ENCODE measurements around the gene MEN1.
A peak's percentile ranks its signal among the peaks of the same experiment; 100 is the strongest.

Gene MEN1

GRCh38 chr11:64762674-64763525 lies 47.5 kb downstream of the MEN1 start:
- H3K4me3 Mint-ChIP-seq = no peak overlapping the region
- no peak for DNase-seq

DNA sequence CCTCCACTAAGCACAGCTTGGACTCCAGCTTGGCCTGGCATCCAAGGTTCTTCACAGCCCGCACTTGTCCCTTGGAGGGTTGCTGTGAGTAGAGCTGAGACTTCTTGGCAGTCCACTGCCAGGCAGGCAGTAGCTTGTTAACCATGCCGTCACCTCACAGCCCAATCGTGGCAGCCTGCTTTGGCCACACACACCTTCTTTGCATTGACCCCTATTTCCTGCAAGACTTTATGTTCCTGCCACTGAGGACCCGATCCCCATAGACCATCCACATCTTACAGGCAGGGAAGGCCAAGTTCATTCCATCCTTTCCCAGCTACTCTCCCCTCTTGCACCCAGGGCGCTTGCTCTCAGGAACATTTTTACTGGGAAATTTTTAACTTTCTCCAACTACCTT lies 48.1 kb downstream of the MEN1 start:
- Mint-ChIP-seq H3K27me3 (no peaks in the 10 kb centered on the region), H3K4me3 (no peak overlapping the region), H3K4me1 (ENCODE audit: low read depth) (peaks cover 71% of the 10 kb centered on the region), H3K36me3 (ENCODE audit: low read depth) (peaks cover 67% of the 10 kb centered on the region), H3K27ac (peak overlapping the region; percentile 90), H3K9me3 (no peaks in the 10 kb centered on the region)
- peak; percentile 48 for DNase-seq

More at GRCh38 chr11:64762674-64763525, 47.5 kb downstream of the MEN1 start:
- Mint-ChIP-seq H3K27ac (peak overlapping the region; percentile 90), H3K27me3 (no peaks in the 10 kb centered on the region), H3K36me3 (ENCODE audit: low read depth) (peaks cover 71% of the 10 kb centered on the region), H3K9me3 (no peaks in the 10 kb centered on the region), H3K4me1 (ENCODE audit: low read depth) (peaks cover 77% of the 10 kb centered on the region)

DNA sequence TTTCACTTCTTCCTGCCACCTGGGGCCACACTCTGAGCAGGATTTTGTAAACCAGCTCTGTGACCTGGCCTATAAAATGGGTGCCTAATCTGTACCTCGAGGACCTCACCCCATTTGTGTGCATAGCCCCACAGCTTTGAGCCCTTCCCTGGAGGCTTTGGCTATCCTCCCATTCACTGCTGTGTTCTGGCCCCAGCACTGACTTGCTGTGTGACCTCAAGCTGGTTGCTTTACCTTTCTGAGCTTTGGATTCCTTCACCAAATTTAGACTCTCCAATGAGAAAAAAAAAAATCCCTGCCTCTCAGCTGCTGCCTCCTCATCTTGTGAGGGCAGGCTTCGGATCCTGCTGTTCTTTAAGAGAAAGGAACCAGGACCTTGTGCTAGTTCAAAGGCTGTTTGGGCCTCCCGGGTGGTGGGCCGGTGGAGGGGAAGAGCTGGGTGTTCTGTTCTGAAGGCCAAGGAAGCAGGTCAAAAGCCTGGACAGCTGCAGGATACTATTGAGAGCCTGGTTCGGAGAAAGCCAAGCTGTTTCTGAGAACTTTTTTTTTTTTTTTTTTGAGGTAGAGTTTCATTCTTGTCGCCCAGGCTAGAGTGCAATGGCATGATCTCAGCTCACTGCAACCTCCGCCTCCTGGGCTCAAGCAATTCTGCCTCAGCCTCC lies 49.5 kb downstream of the MEN1 start:
- Mint-ChIP-seq H3K27me3 (no peaks in the 10 kb centered on the region), H3K4me1 (ENCODE audit: low read depth) (peaks cover 60% of the 10 kb centered on the region), H3K27ac (peak overlapping the region; percentile 90), H3K9me3 (no peaks in the 10 kb centered on the region), H3K36me3 (ENCODE audit: low read depth) (peaks cover 58% of the 10 kb centered on the region), H3K4me3 (no peak overlapping the region)
- DNase-seq = no peak

- peak within 1 kb of the TSS; percentile 13 for H3K4me3 Mint-ChIP-seq
- peaks cover 53% of the 10 kb centered on the region for H3K4me1 Mint-ChIP-seq (ENCODE audit: low read depth)
- no peaks in the 10 kb centered on the region for H3K27me3 Mint-ChIP-seq
- H3K36me3 Mint-ChIP-seq (ENCODE audit: low read depth) = peaks cover 50% of the 10 kb centered on the region
- peak within 1 kb of the TSS; percentile 90 for H3K27ac Mint-ChIP-seq
- DNase-seq = no peak
- H3K9me3 Mint-ChIP-seq = no peaks in the 10 kb centered on the region
These were observed 50.3 kb downstream of the MEN1 start, which contains the start of gene PYGM for GRCh38 chr11:64759722-64760719. Gene PYGM (minus strand): TSS chr11:64759974. CDS start chr11:64759898, 76 bp downstream.

DNA sequence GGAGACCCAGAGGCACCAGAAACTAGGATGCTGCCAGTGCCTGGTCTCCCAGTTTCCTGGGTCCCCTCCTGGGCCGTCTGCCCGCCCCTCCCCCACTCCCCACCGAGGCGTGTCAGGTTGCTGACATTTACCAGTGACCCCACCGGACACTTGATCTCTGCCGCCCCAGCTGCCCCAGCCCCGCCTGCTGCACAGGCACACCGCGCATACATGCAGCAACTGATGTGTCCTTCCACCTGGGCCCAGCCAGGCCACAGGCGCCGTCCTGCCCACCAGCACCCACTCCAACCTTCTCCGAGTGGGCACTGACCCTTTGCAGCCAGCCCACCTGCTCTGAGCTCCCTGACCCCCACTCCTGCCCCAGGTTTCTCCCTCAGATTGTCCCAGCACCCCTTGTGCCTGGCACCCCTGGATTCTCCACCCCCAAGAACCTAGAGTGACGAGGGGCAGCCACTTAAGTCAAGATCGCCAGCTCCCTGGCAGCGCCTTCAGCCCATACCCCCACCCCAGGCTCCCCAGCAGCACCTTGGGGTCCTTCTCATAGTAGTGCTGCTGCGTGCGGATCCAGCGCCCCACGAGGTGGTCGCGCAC lies 51.1 kb downstream of the MEN1 start:
- peaks cover 45% of the 10 kb centered on the region for H3K4me1 Mint-ChIP-seq (ENCODE audit: low read depth)
- DNase-seq = no peak
- H3K27ac Mint-ChIP-seq = peak overlapping the region; percentile 90
- H3K9me3 Mint-ChIP-seq = no peaks in the 10 kb centered on the region
- H3K27me3 Mint-ChIP-seq = no peaks in the 10 kb centered on the region
- peaks cover 42% of the 10 kb centered on the region for H3K36me3 Mint-ChIP-seq (ENCODE audit: low read depth)
- H3K4me3 Mint-ChIP-seq = no peak overlapping the region

DNA sequence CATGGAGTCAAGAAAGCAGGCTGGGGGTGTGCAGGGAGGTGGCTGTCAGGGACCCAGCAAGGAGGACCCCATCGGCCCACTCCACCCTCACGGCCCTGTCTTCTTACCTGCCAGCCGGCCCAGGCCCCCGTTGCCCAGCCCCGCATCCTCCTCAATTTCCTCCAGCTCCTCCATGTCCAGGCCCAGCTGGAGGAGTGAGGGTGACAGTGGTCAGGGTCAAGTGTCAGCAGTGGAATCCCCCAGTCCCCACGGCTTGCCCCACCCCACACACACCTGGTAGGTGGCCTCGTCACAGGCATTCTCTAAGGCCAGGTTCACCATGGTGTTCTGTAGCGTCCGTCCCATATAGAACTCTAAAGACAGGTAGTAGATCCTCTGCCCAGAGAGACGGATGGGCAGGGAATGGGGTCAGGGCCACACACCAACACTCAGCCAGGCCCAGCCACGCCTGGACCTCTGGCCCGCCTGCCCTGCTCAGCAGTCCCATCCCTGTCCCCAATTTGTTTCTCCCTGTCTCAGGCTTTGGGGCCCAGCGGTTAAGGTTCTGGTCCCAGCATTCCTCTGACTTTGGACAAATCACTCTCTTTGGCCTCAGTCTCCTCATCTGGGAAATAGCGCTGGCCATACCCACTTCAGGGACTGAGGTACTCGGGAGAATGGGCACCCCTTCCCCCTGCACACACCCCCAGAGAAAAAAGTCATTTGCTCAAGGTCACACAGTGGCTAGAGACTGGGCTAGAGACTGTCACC lies 51.8 kb downstream of the MEN1 start:
- no peak overlapping the region for H3K27ac Mint-ChIP-seq
- H3K4me1 Mint-ChIP-seq (ENCODE audit: low read depth) = peaks cover 38% of the 10 kb centered on the region
- no peak overlapping the region for H3K4me3 Mint-ChIP-seq
- H3K27me3 Mint-ChIP-seq = no peaks in the 10 kb centered on the region
- no peaks in the 10 kb centered on the region for H3K9me3 Mint-ChIP-seq
- H3K36me3 Mint-ChIP-seq (ENCODE audit: low read depth) = peaks cover 39% of the 10 kb centered on the region
- no peak for DNase-seq

DNA sequence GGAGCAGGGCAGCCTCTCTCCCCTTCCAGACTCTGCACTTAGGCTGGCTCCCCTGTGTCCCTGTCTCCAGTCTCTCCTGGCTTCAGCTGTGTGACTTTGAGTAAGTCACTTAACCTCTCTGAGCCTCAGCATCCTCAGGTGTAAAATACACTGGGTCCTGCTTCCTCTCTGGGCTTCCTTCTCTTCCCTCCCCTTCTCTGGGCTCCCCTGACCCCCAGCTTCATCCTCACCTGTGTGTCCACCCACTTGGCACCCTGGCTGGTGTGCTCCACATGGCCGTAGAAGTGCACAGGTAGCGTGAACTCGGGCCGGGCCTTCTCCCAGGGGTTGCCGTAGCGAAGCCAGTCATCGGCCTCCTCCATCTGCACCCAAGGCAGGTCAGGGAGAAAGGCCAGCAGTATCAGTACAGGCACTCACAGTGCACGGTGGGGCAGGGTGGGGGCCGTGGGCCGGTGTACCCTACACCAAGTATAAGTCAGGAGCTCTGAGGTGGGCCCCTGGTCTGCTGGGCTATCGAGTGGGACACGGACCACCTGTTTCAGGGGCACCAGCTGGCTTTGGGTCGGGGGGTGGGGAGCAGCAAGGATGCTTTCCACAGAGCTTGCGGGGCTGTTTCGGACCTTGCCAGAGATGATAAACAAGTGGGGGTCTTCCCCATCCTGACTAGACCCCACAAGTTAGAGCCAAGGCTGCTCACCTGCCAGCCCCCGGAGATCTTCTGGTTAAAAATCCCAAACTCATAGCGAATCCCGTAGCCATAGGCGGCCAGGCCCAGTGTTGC lies 52.6 kb downstream of the MEN1 start:
- Mint-ChIP-seq H3K4me3 (no peak overlapping the region), H3K36me3 (ENCODE audit: low read depth) (peaks cover 39% of the 10 kb centered on the region), H3K27ac (peak overlapping the region; percentile 63), H3K27me3 (no peaks in the 10 kb centered on the region), H3K4me1 (ENCODE audit: low read depth) (peaks cover 32% of the 10 kb centered on the region), H3K9me3 (no peaks in the 10 kb centered on the region)
- DNase-seq = no peak

GRCh38 chr11:64755681-64756361 lies 54.5 kb downstream of the MEN1 start:
- Mint-ChIP-seq H3K4me3 (no peak overlapping the region), H3K27me3 (no peaks in the 10 kb centered on the region), H3K27ac (peak overlapping the region; percentile 22), H3K9me3 (no peaks in the 10 kb centered on the region), H3K36me3 (ENCODE audit: low read depth) (peaks cover 38% of the 10 kb centered on the region), H3K4me1 (ENCODE audit: low read depth) (peaks cover 21% of the 10 kb centered on the region)
- DNase-seq = no peak

GRCh38 chr11:64754919-64755662 lies 55.3 kb downstream of the MEN1 start:
- no peak for DNase-seq
- Mint-ChIP-seq H3K27ac (no peak overlapping the region), H3K4me1 (ENCODE audit: low read depth) (peaks cover 22% of the 10 kb centered on the region), H3K36me3 (ENCODE audit: low read depth) (peaks cover 41% of the 10 kb centered on the region), H3K4me3 (no peak overlapping the region), H3K27me3 (no peaks in the 10 kb centered on the region), H3K9me3 (no peaks in the 10 kb centered on the region)

- H3K4me1 Mint-ChIP-seq (ENCODE audit: low read depth) = peaks cover 15% of the 10 kb centered on the region
- peak overlapping the region; percentile 47 for H3K27ac Mint-ChIP-seq
- H3K4me3 Mint-ChIP-seq = no peak overlapping the region
- H3K36me3 Mint-ChIP-seq (ENCODE audit: low read depth) = peaks cover 39% of the 10 kb centered on the region
- no peak for DNase-seq
- H3K9me3 Mint-ChIP-seq = no peaks in the 10 kb centered on the region
- no peaks in the 10 kb centered on the region for H3K27me3 Mint-ChIP-seq
These were observed 56.0 kb downstream of the MEN1 start for GRCh38 chr11:64754124-64754918.
